GM12873 (cell line): ENCODE data around the gene ZNF883.

Experiments
- CTCF ChIP-seq: IDR thresholded peaks from 2 replicates; pipeline ENCODE4 v1.5.1; 2012; ENCODE audit warnings: low read depth, mild to moderate bottlenecking, moderate library complexity, low read length, control low read depth; ENCODE audit not compliant: insufficient read depth; ENCODE audit errors: missing control alignments

ZNF883 gene

DNA sequence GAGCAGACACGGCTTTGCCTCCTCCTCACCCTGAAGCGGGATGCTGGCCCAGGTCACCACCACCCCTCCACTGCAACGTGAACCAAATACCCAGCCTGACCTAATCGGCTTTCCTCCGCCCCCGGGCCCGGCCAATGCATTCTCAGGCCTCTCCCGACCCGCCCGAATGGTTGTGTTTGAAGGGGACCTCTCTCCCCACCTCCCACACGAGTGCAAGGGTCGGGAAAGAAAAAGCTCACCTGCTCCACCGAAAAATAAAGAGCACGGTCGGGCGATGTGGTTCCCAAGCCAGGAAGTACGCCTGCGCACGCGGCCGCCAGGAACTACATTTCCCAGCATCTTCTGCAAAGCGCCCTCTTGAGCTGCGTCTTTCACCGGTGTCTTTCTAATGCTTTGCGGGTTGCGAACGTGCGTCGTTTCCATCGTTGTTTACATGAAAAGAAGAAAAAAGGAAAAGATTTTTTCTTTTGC, at the start of gene ZNF883:
TSS of gene ZNF883 (minus strand) at position 282 of the 471 bp plus-strand sequence.
- TF ChIP-seq CTCF = no peak

GRCh38 chr9:113057193-113057592, 45.2 kb upstream of the ZNF883 start:
- TF ChIP-seq CTCF = no peak

GRCh38 chr9:113056191-113057106, 44.5 kb upstream of the ZNF883 start, which contains the start of gene ZFP37:
Gene ZFP37 (minus strand): TSS chr9:113056724. CDS start chr9:113056688, 36 bp downstream.
- no peak for TF ChIP-seq CTCF

GRCh38 chr9:113042884-113043657, 31.1 kb upstream of the ZNF883 start:
- no peak for TF ChIP-seq CTCF

GRCh38 chr9:113026200-113026599, 14.2 kb upstream of the ZNF883 start:
- TF ChIP-seq CTCF = no peak

DNA sequence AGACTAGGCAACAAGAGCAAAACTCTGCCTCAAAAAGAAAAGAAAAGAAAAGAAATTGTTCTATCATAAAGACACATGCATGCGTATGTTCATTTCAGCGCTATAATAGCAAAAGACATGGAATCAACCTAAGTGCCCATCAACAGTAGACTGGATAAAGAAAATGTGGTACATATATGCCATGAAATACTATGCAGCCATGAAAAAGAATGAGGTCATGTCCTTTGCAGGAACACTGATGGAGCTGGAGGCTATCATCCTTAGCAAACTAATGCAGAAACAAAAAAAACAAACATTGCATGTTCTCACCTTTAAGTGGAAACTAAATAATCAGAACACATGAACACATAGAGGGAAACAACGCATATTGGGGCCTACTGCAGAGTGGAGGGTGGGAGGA, 6.3 kb upstream of the ZNF883 start:
- TF ChIP-seq CTCF = no peak

GRCh38 chr9:113012492-113012891, 500 bp upstream of the ZNF883 start:
- no peak for TF ChIP-seq CTCF
